ENCODE data around the gene CAMKK2. TPM values are rescaled to one million over a fixed set of nuclear protein-coding genes. Genes with fewer than 3 reads are reported as not detected.

CAMKK2 gene
- total and polyA plus RNA-seq, 2 of the 13 experiments (the other 11 are each of a cell fraction or from before 2014, with no cell fraction given) = 18.8 to 20.0 TPM

GRCh38 chr12:121240062-121240420 is 56.5 kb downstream of the CAMKK2 start:
- POLR2A ChIA-PET = no interaction called here
- H3K4me3 ChIP-seq (replicated peaks in 1 of 3; ENCODE audit: insufficient read depth in 1 of 3, low read depth in 2 of 3, low read length in 3 of 3) = no peak overlapping the region
- no peaks in the 10 kb centered on the region for H3K27me3 ChIP-seq (ENCODE audit: control insufficient read depth in 1 of 2, insufficient read depth in 2 of 2, low read length in 2 of 2)
- no peak overlapping the region for H3K27ac ChIP-seq (ENCODE audit: extremely low read length, insufficient read depth, low read length)
- no peak overlapping the region for H3K9ac ChIP-seq (ENCODE audit: insufficient read depth, low read depth, low read length)
- in situ Hi-C loops (cut with HindIII; ENCODE audit: extremely low pct_ligation_motif_present, low pct_unique_long_range_greater_than_20kb) (no loop called here), intact Hi-C loops (cut with micrococcal nuclease; ENCODE audit: unreplicated experiment) (no loop called here)
- WGBS (ENCODE audit: low lambda C conversion rate) = 87% methylated on average over 7 of the region's 7 CpGs
- no peak for FAIRE-seq
- H2AFZ ChIP-seq (ENCODE audit: low read length) = no peak overlapping the region
- no peak for DNase-seq (ENCODE audit: low spot score)
- no peaks in the 10 kb centered on the region for H3K4me1 ChIP-seq (ENCODE audit: insufficient read depth, low read length)
- H3K9me3 ChIP-seq (ENCODE audit: low read length) = no peaks in the 10 kb centered on the region
- ATAC-seq = no peak
- no peaks in the 10 kb centered on the region for H3K79me2 ChIP-seq (ENCODE audit: insufficient read depth, low read length)
- H3K4me2 ChIP-seq (ENCODE audit: low read depth, low read length) = no peak overlapping the region
- CTCF ChIA-PET (ENCODE audit: low intra/inter-chr PET ratio, low total read pairs) = no interaction called here
- TF ChIP-seq ZNF709 (CRISPR knock-in tag; IDR thresholded peaks at IDR 0.05) = no peak
- no peak for TF ChIP-seq HNRNPK (IDR thresholded peaks at IDR 0.05; ENCODE audit: low read depth, low read length, poor library complexity, severe bottlenecking)
- no peak for TF ChIP-seq NR2F2 (IDR thresholded peaks at IDR 0.05; ENCODE audit: borderline replicate concordance, low read depth)
- BruUV-seq (replicated peaks) = TSS peak; percentile 28
- peaks cover 12 to 30% of the 10 kb centered on the region in 2 experiments; a peak in 3 of 5 replicates for H3K36me3 ChIP-seq (replicated peaks in 1 of 2; ENCODE audit: control insufficient read depth in 1 of 2, insufficient read depth in 2 of 2, low read length in 2 of 2)
- no peaks in the 10 kb centered on the region for H4K20me1 ChIP-seq (ENCODE audit: insufficient read depth, low read length)

GRCh38 chr12:121239351-121240061 is 57.0 kb downstream of the CAMKK2 start:
- Histone ChIP-seq H3K4me1 (ENCODE audit: insufficient read depth, low read length) (no peaks in the 10 kb centered on the region), H2AFZ (ENCODE audit: low read length) (no peak overlapping the region), H3K27me3 (ENCODE audit: control insufficient read depth in 1 of 2, insufficient read depth in 2 of 2, low read length in 2 of 2) (no peaks in the 10 kb centered on the region), H3K9me3 (ENCODE audit: low read length) (no peaks in the 10 kb centered on the region), H3K4me3 (replicated peaks in 1 of 3; ENCODE audit: insufficient read depth in 1 of 3, low read depth in 2 of 3, low read length in 3 of 3) (no peak overlapping the region), H3K9ac (ENCODE audit: insufficient read depth, low read depth, low read length) (no peak overlapping the region), H3K4me2 (ENCODE audit: low read depth, low read length) (no peak overlapping the region), H3K79me2 (ENCODE audit: insufficient read depth, low read length) (no peaks in the 10 kb centered on the region), H3K36me3 (replicated peaks in 1 of 2; ENCODE audit: control insufficient read depth in 1 of 2, insufficient read depth in 2 of 2, low read length in 2 of 2) (peaks cover 11 to 26% of the 10 kb centered on the region in 2 experiments; a peak in 3 of 5 replicates), H4K20me1 (ENCODE audit: insufficient read depth, low read length) (no peaks in the 10 kb centered on the region), H3K27ac (ENCODE audit: extremely low read length, insufficient read depth, low read length) (no peak overlapping the region)
- no peak for DNase-seq (ENCODE audit: low spot score)
- intact Hi-C loops (cut with micrococcal nuclease; ENCODE audit: unreplicated experiment) = no loop called here
- in situ Hi-C loops (cut with HindIII; ENCODE audit: extremely low pct_ligation_motif_present, low pct_unique_long_range_greater_than_20kb) = no loop called here
- 92% methylated on average over 6 of the region's 6 CpGs for WGBS (ENCODE audit: low lambda C conversion rate)
- CTCF ChIA-PET (ENCODE audit: low intra/inter-chr PET ratio, low total read pairs) = no interaction called here
- BruUV-seq (replicated peaks) = no TSS peak
- no peak for ATAC-seq
- FAIRE-seq = no peak
- POLR2A ChIA-PET = no interaction called here
- TF ChIP-seq ZNF20 (CRISPR knock-in tag; IDR thresholded peaks at IDR 0.05) (no peak), CSRNP1 (CRISPR knock-in tag; IDR thresholded peaks at IDR 0.05) (no peak), SIN3A (IDR thresholded peaks at IDR 0.05; ENCODE audit: borderline replicate concordance, low read depth, low read length) (no peak), TIGD3 (CRISPR knock-in tag; IDR thresholded peaks at IDR 0.05; ENCODE audit: borderline replicate concordance) (no peak), ZNF816 (CRISPR knock-in tag; IDR thresholded peaks at IDR 0.05; ENCODE audit: borderline replicate concordance) (no peak), NR0B2 (CRISPR knock-in tag; IDR thresholded peaks at IDR 0.05) (no peak), RARA (CRISPR knock-in tag; IDR thresholded peaks at IDR 0.05) (no peak), MXD4 (CRISPR knock-in tag; IDR thresholded peaks at IDR 0.05) (no peak), BORCS8-MEF2B (CRISPR knock-in tag; IDR thresholded peaks at IDR 0.05) (no peak), ATM (IDR thresholded peaks at IDR 0.05; ENCODE audit: borderline replicate concordance) (no peak), ISX (CRISPR knock-in tag; conservative IDR thresholded peaks at IDR 0.05) (no peak), SATB2 (CRISPR knock-in tag; IDR thresholded peaks at IDR 0.05) (no peak), ZNF781 (CRISPR knock-in tag; IDR thresholded peaks at IDR 0.05; ENCODE audit: borderline replicate concordance, not compliant biosample characterization) (no peak)
